K562 (cell line): ENCODE data around the gene PCDHA3. TPM values are rescaled to one million over a fixed set of nuclear protein-coding genes. Genes with fewer than 3 reads are reported as not detected.

Experiments
- ATAC-seq: fragments of 200-7000 bp; cut with Tn5 transposase; 3 replicates; pipeline ENCODE4 v1.9.1; 2020; ENCODE audit warnings: moderate library complexity
- BruUV-seq: library from RNA; stranded (reverse); fragments of 400-500 nt; replicated peaks from 2 replicates; lab custom pipeline; 2021; lab: Mats Ljungman, UMichigan
- CTCF ChIA-PET: fragments of 300-600 bp; formaldehyde crosslinking; extraction: SDS; loops from one replicate; lab custom pipeline; 2021; ENCODE audit warnings: low intra/inter-chr PET ratio; lab: Yijun Ruan, JAX
- POLR2A ChIA-PET: fragments of 300-600, 350-650 bp; sonication (Branson Sonifier 250); formaldehyde crosslinking; extraction: SDS; loops from one replicate; lab custom pipeline; 2021; ENCODE audit warnings: antibody characterized with exemption, inconsistent platforms; lab: Yijun Ruan, JAX
- DNase-seq, 4 experiments: peaks; one replicate each; pipeline versions ENCODE4 v3.0.0 to v3.0.0-alpha.2; 2011 to 2018; ENCODE audit warnings: low spot score in 3 of 4, mixed read lengths in 3 of 4; ENCODE audit errors: extremely low read depth in 1 of 4
- FAIRE-seq: peaks from 2 replicates; lab custom pipeline; 2011; peaks lifted over from hg19 to GRCh38; lab: Jason Lieb, UNC
- H2AFZ ChIP-seq: 2 replicates; pipeline ENCODE4 v1.6.0; 2011; ENCODE audit warnings: low read depth, low read length, control low read depth, inconsistent platforms
- H3K27ac ChIP-seq: fragments of 200-600 bp; 3 replicates; pipeline ENCODE4 v1.8.0; 2011; ENCODE audit warnings: low read depth, mild to moderate bottlenecking, control low read depth, inconsistent platforms, low read length, moderate library complexity, mixed read lengths; ENCODE audit errors: extremely low read depth
- H3K27me3 ChIP-seq, 2 experiments: fragments of 300-600 bp in 1 of 2; 2 replicates in 1 of 2; 3 replicates in 1 of 2; pipeline versions ENCODE4 v1.6.0 to v1.8.0; 2011; ENCODE audit warnings: inconsistent platforms in 2 of 2, low read length in 2 of 2, mild to moderate bottlenecking in 1 of 2, mixed read lengths in 1 of 2, moderate library complexity in 1 of 2; ENCODE audit not compliant: control insufficient read depth in 2 of 2, insufficient read depth in 2 of 2
- H3K36me3 ChIP-seq: fragments of 300-600 bp; 3 replicates; pipeline ENCODE4 v1.8.0; 2011; ENCODE audit warnings: mild to moderate bottlenecking, low read length, inconsistent platforms; ENCODE audit not compliant: control insufficient read depth, insufficient read depth
- H3K4me1 ChIP-seq, 2 experiments: fragments of 200-600 bp in 1 of 2; replicated peaks in 1 of 2; 2 replicates in 1 of 2; 3 replicates in 1 of 2; pipeline versions ENCODE4 v1.5.1 to v1.8.0; 2011; ENCODE audit warnings: inconsistent platforms in 2 of 2, low read length in 2 of 2, mild to moderate bottlenecking in 1 of 2, mixed read lengths in 1 of 2, moderate library complexity in 1 of 2; ENCODE audit not compliant: control insufficient read depth in 2 of 2, insufficient read depth in 2 of 2
- H3K4me2 ChIP-seq: 2 replicates; pipeline ENCODE4 v1.6.1; 2011; ENCODE audit warnings: low read length, control low read depth, inconsistent platforms, mixed read lengths; ENCODE audit not compliant: insufficient read depth
- H3K4me3 ChIP-seq: fragments of 200-600 bp; sonication (generic), shearing (Covaris generic); 2 replicates; pipeline ENCODE4 v1.5.1; 2016; ENCODE audit warnings: control low read depth, inconsistent platforms
- H3K79me2 ChIP-seq: fragments of 200-600 bp; 3 replicates; pipeline ENCODE4 v1.8.0; 2011; ENCODE audit warnings: low read length, inconsistent platforms; ENCODE audit not compliant: control insufficient read depth, insufficient read depth
- H3K9ac ChIP-seq, 2 experiments: 2 replicates each; pipeline versions ENCODE4 v1.6.0 to v1.6.1; 2011; ENCODE audit warnings: low read depth in 2 of 2, low read length in 2 of 2, control low read depth in 1 of 2, inconsistent platforms in 1 of 2, mild to moderate bottlenecking in 1 of 2, mixed read lengths in 1 of 2; ENCODE audit not compliant: insufficient read depth in 1 of 2
- H3K9me1 ChIP-seq: one replicate; pipeline ENCODE4 v1.6.0; 2011; ENCODE audit warnings: inconsistent platforms, mild to moderate bottlenecking, low read length, moderate library complexity; ENCODE audit not compliant: control insufficient read depth, insufficient read depth
- H3K9me3 ChIP-seq: replicated peaks from 2 replicates; pipeline ENCODE4 v1.5.1; 2011; ENCODE audit warnings: low read depth, low read length, inconsistent platforms; ENCODE audit not compliant: control insufficient read depth, insufficient read depth
- H4K20me1 ChIP-seq: replicated peaks from 2 replicates; pipeline ENCODE4 v1.6.1; 2011; ENCODE audit warnings: low read length, inconsistent platforms, mixed read lengths; ENCODE audit not compliant: control insufficient read depth, insufficient read depth
- CBFA2T3 ChIP-seq: fragments of 450-650 bp; IDR thresholded peaks from 2 replicates; pipeline ENCODE4 v1.6.1; 2017
- CBX5 ChIP-seq: IDR thresholded peaks from 2 replicates; pipeline ENCODE4 v1.6.1; 2014; ENCODE audit warnings: low read depth, borderline replicate concordance
- CREBBP ChIP-seq: IDR thresholded peaks from one replicate; pipeline ENCODE4 v1.6.1; 2012; ENCODE audit warnings: low read depth, mild to moderate bottlenecking, control low read depth, inconsistent platforms, low read length
- DPF2 ChIP-seq: fragments of 450-650 bp; IDR thresholded peaks from 2 replicates; pipeline ENCODE4 v1.6.1; 2016
- ELF1 ChIP-seq: fragments of 200-800 bp; sonication (Bioruptor generic); IDR thresholded peaks from 2 replicates; pipeline ENCODE4 v1.6.1; 2016; ENCODE audit warnings: missing genetic modification characterization, missing compliant biosample characterization
- EP400 ChIP-seq: fragments of 450-650 bp; IDR thresholded peaks from 2 replicates; pipeline ENCODE4 v1.6.1; 2017; ENCODE audit warnings: antibody characterized with exemption, mild to moderate bottlenecking, moderate library complexity
- HMG20B ChIP-seq: fragments of 250-450 bp; sonication (Bioruptor Pico); IDR thresholded peaks from 2 replicates; pipeline ENCODE4 v1.5.0; 2021; ENCODE audit warnings: mild to moderate bottlenecking
- HMGN3 ChIP-seq: IDR thresholded peaks from 2 replicates; pipeline ENCODE4 v1.6.1; 2011; ENCODE audit warnings: borderline replicate concordance, low read depth, mild to moderate bottlenecking, mixed read lengths, low read length; ENCODE audit not compliant: insufficient read length; ENCODE audit errors: extremely low read depth
- JUNB ChIP-seq: fragments of 450-650 bp; formaldehyde crosslinking; conservative IDR thresholded peaks from 2 replicates; pipeline ENCODE4 v1.4.0; 2020; ENCODE audit warnings: mild to moderate bottlenecking
- MEIS2 ChIP-seq: fragments of 450-650 bp; IDR thresholded peaks from 2 replicates; pipeline ENCODE4 v1.6.1; 2014; ENCODE audit warnings: mild to moderate bottlenecking; ENCODE audit not compliant: partially characterized antibody
- NR2C2 ChIP-seq, 2 experiments: fragments of 200-800 bp in 1 of 2; sonication (Bioruptor generic) in 1 of 2; sonication (generic) in 1 of 2; formaldehyde crosslinking in 1 of 2; IDR thresholded peaks; 2 replicates each; pipeline versions ENCODE4 v1.6.1 to v1.8.0; 2016 to 2022; ENCODE audit warnings: mild to moderate bottlenecking in 1 of 2, missing compliant biosample characterization in 1 of 2, missing genetic modification characterization in 1 of 2, missing genetic modification reagents in 1 of 2
- PHTF2 ChIP-seq: fragments of 250-450 bp; sonication (Bioruptor Pico); IDR thresholded peaks from 2 replicates; pipeline ENCODE4 v1.5.0; 2021; ENCODE audit warnings: mild to moderate bottlenecking
- TRIM25 ChIP-seq: fragments of 450-650 bp; IDR thresholded peaks from 2 replicates; pipeline ENCODE4 v1.7.0; 2016; ENCODE audit warnings: borderline replicate concordance
- ZNF274 ChIP-seq: IDR thresholded peaks from 2 replicates; pipeline ENCODE4 v1.6.1; 2011; ENCODE audit warnings: low read depth, mild to moderate bottlenecking, low read length, moderate library complexity, borderline replicate concordance
- ZNF77 ChIP-seq: fragments of 250-450 bp; sonication (Bioruptor Pico); IDR thresholded peaks from 2 replicates; pipeline ENCODE4 v1.5.0; 2020
- WGBS: fragments of 100-300 bp; shearing (Covaris generic); methylation state at CpG from one replicate; pipeline ENCODE4 v1.1.6; 2016; ENCODE audit warnings: low coverage, mixed read lengths; ENCODE audit not compliant: insufficient coverage; ENCODE audit errors: missing lambda C conversion rate; 5-methylcytosine and 5-hydroxymethylcytosine counted together
- in situ Hi-C: fragments of 300-500 bp; cut with MboI; formaldehyde crosslinking; loops from 4 replicates; pipeline ENCODE4 v1.15.0; 2018; ENCODE audit warnings: inconsistent platforms, mixed read lengths
- intact Hi-C: fragments of 100-400 bp; cut with micrococcal nuclease; formaldehyde crosslinking; loops from 2 replicates; pipeline ENCODE4 v1.14.2; 2022
- polyA plus RNA-seq, 8 experiments: library from polyadenylated mRNA; depleted of rRNA in 4 of 8; stranded (reverse) in 5 of 8; unstranded in 3 of 8; fragments of >200 nt; fragmentation: Nextera tagmentation in 2 of 8; fragmentation: Illumina TruSeq in 1 of 8; extraction: Ambion mirVana in 2 of 8; extraction: Trizol in 1 of 8; gene quantifications; 2 replicates each; pipeline versions ENCODE4 v1.2.1 to v1.2.3, GENCODE V29; 2011 to 2014; ENCODE audit warnings: inconsistent platforms in 1 of 8, missing spikeins in 1 of 8
- total RNA-seq, 7 experiments: library from RNA; depleted of rRNA in 6 of 7; stranded (reverse); fragments of >200 nt in 6 of 7; fragmentation: Illumina TruSeq in 2 of 7; extraction: Trizol in 2 of 7; gene quantifications; 2 replicates each; pipeline versions ENCODE4 v1.2.1 to v1.2.3, GENCODE V29; 2011 to 2021; ENCODE audit warnings: low replicate concordance in 1 of 7
- TF ChIP-seq, protein P1 (sequence below): fragments of 450-650 bp; formaldehyde crosslinking; IDR thresholded peaks from 2 replicates; pipeline ENCODE4 v1.4.0; 2020; ENCODE audit warnings: mild to moderate bottlenecking, moderate library complexity

PCDHA3 gene
- total and polyA plus RNA-seq, 9 of the 15 experiments (the other 6 are each of a cell fraction or from before 2014, with no cell fraction given): not detected

- Histone ChIP-seq H3K27ac (no peak overlapping the region), H3K9me1 (no peaks in the 10 kb centered on the region), H3K9me3 (no peaks in the 10 kb centered on the region), H4K20me1 (no peaks in the 10 kb centered on the region), H3K79me2 (no peaks in the 10 kb centered on the region), H3K27me3 (no peaks in the 10 kb centered on the region), H3K4me2 (no peak overlapping the region), H3K4me1 (no peaks in the 10 kb centered on the region; a peak in 1 of 5 replicates), H2AFZ (no peak overlapping the region), H3K9ac (no peak overlapping the region), H3K36me3 (no peaks in the 10 kb centered on the region), H3K4me3 (no peak overlapping the region)
- intact Hi-C loops (no loop called here), in situ Hi-C loops (no loop called here)
- 6% methylated on average over 1 of the region's 1 CpG for WGBS
- ChIA-PET CTCF (no interaction called here), POLR2A (interaction anchor here (1.0 kb wide), 1 partner anchor 14 kb away, joined by 3 read pairs; the partner anchor contains the start of gene PCDHA2)
- DNase-seq (no peak), ATAC-seq (no peak), FAIRE-seq (no peak)
- TF ChIP-seq DPF2: no peak
- TF ChIP-seq ELF1 (tag): no peak
- TF ChIP-seq ZNF77 (CRISPR knock-in tag): no peak
- TF ChIP-seq CBX5: no peak
- TF ChIP-seq CBFA2T3: no peak
- TF ChIP-seq PHTF2 (CRISPR knock-in tag): no peak
- no peak for TF ChIP-seq ZNF274
- no peak for TF ChIP-seq CREBBP
- no peak for TF ChIP-seq HMG20B (CRISPR knock-in tag)
- TF ChIP-seq TRIM25: no peak
- TF ChIP-seq NR2C2 (CRISPR knock-in tag; IDR thresholded peaks at IDR 0.05): no peak
- no peak for TF ChIP-seq NR2C2 (tag; IDR thresholded peaks at IDR 0.05)
- no peak for TF ChIP-seq HMGN3
- no peak for TF ChIP-seq EP400
- no peak for TF ChIP-seq JUNB (CRISPR knock-in tag)
- TF ChIP-seq, protein P1, sequence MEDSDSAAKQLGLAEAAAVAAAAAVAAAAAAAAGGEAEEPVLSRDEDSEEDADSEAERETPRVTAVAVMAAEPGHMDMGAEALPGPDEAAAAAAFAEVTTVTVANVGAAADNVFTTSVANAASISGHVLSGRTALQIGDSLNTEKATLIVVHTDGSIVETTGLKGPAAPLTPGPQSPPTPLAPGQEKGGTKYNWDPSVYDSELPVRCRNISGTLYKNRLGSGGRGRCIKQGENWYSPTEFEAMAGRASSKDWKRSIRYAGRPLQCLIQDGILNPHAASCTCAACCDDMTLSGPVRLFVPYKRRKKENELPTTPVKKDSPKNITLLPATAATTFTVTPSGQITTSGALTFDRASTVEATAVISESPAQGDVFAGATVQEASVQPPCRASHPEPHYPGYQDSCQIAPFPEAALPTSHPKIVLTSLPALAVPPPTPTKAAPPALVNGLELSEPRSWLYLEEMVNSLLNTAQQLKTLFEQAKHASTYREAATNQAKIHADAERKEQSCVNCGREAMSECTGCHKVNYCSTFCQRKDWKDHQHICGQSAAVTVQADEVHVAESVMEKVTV (CRISPR knock-in tag): no peak
- no peak for TF ChIP-seq MEIS2
- no TSS peak for BruUV-seq
These were observed 20.3 kb upstream of the PCDHA3 start for GRCh38 chr5:140780512-140780911.
